Activated naive CD8-positive, alpha-beta T cell (primary cell): Measurements from ENCODE around the gene VPS13D.

ENCODE experiments used
- H3K27ac Mint-ChIP-seq: one replicate; pipeline ENCODE4 v1.8.0; 2021; ENCODE audit warnings: mixed read lengths
- H3K27me3 Mint-ChIP-seq: one replicate; pipeline ENCODE4 v1.8.0; 2021; ENCODE audit warnings: mixed read lengths
- H3K36me3 Mint-ChIP-seq: one replicate; pipeline ENCODE4 v1.8.0; 2021; ENCODE audit warnings: mixed read lengths
- H3K4me1 Mint-ChIP-seq: one replicate; pipeline ENCODE4 v1.8.0; 2021; ENCODE audit warnings: low read depth, mixed read lengths
- H3K4me3 Mint-ChIP-seq: one replicate; pipeline ENCODE4 v1.8.0; 2021; ENCODE audit warnings: mild to moderate bottlenecking, mixed read lengths
- H3K9me3 Mint-ChIP-seq: one replicate; pipeline ENCODE4 v1.8.0; 2021; ENCODE audit warnings: low read depth, mixed read lengths

Gene VPS13D

GRCh38 chr1:12556957-12557935 lies 327.4 kb downstream of the VPS13D start:
- H3K27me3 Mint-ChIP-seq = no peaks in the 10 kb centered on the region
- H3K27ac Mint-ChIP-seq = no peak overlapping the region
- H3K4me1 Mint-ChIP-seq = peaks cover 5% of the 10 kb centered on the region

DNA sequence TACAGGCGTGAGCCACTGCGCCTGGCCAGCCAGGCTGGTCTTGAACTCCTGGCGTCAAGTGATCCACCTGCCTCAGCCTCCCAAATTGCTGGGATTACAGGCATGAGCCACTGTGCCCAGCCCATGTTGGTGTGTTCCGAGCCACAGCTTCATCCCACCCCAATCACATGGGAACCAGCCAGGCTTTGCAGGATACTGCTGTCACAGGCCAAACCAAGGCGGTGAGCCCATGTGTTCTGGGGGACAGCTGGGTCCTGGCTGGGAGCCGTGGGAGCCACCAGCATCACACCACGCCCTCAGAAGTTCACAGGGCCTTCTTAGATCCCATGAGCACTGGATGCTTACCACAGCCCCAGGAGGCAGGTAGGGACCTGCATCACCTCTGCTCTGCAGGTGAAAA lies 331.3 kb downstream of the VPS13D start:
- no peak overlapping the region for H3K27ac Mint-ChIP-seq
- peaks cover 9% of the 10 kb centered on the region for H3K9me3 Mint-ChIP-seq
- peaks cover 3% of the 10 kb centered on the region for H3K4me1 Mint-ChIP-seq
- no peaks in the 10 kb centered on the region for H3K27me3 Mint-ChIP-seq
- no peak overlapping the region for H3K4me3 Mint-ChIP-seq
- H3K36me3 Mint-ChIP-seq = peaks cover 14% of the 10 kb centered on the region

More at GRCh38 chr1:12556957-12557935, 327.4 kb downstream of the VPS13D start:
- Mint-ChIP-seq H3K4me3 (no peak overlapping the region), H3K9me3 (peaks cover under 1% of the 10 kb centered on the region), H3K36me3 (no peaks in the 10 kb centered on the region)
